Activated CD4-positive, alpha-beta T cell treated with anti-CD3 and anti-CD28 coated beads, Interleukin-2, amount 50 U/mL, for 48 hours (primary cell): Measurements from ENCODE around the gene SEMA4D.
"Not testable (repeated sequence)": the region's sequence is repeated elsewhere in the genome, so short reads cannot be mapped to it uniquely, and the experiment has no call there.

Source experiments
- DNase-seq, 2 experiments: peaks; one replicate each; pipeline ENCODE4 v3.0.0-alpha.2; 2020

Gene SEMA4D

GRCh38 chr9:89480825-89481537 is 16.9 kb downstream of the SEMA4D start:
- DNase-seq: peak in 1 of 2 experiments; percentile 62

DNA sequence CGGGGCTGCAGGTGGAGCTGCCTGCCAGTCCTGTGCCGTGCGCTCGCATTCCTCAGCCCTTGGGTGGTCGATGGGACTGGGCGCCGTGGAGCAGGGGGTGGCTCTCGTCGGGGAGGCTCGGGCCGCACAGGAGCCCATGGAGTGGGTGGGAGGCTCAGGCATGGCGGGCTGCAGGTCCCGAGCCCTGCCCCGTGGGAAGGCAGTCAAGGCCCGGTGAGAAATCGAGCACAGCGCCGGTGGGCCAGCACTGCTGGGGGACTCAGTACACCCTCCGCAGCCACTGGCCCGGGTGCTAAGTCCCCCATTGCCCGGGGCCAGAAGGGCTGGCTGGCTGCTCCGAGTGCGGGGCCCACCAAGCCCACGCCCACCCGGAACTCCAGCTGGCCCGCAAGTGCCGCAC is 17.5 kb downstream of the SEMA4D start:
- DNase-seq: not testable (repeated sequence)

DNA sequence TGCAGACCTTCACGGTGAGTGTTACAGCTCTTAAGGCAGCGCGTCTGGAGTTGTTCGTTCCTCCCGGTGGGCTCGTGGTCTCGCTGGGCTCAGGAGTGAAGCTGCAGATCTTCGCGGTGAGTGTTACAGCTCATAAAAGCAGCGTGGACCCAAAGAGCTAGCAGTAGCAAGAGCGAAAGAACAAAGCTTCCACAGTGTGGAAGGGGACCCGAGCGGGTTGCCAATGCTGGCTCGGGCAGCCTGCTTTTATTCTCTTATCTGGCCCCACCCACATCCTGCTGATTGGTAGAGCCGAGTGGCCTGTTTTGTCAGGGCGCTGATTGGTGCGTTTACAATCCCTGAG is 18.3 kb downstream of the SEMA4D start:
- not testable (repeated sequence) for DNase-seq

DNA sequence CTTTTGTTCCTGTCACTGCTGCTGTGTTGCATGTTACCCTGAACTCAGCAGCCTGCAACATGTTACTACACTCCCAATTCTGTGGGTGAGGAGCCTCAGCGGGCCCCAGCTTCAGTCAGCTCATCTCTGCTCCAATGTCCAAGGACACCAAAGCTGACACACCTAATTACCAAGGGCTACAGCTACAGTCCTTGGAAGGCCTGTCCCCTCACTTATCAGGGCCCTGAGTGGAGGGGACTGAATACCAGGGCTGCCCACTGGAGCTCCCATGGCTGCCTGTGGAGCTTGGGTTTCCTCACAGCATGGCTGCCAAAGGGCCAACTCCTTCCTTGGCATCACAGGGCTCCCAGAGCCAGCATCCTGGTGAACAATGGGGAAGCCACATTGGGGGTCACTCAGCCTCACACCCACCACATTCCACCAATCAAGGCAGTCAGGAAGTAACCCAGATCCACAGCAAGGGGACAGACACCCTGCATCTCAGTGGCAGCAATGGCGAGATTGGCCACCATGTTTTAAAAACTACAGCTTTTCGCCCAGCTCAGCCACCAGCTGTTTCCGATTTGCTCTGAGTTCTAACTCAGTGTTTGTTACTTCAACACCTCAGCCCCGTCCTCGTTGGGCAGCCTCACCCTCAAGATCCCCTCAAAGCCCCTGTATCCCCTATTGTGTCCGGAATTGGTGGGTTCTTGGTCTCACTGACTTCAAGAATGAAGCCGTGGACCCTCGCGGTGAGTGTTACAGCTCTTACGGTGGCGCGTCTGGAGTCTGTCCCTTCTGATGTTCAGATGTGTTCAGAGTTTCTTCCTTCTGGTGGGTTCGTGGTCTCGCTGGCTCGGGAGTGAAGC is 18.9 kb downstream of the SEMA4D start:
- peak in 1 of 2 experiments; percentile 17 for DNase-seq

- DNase-seq: peak; percentile 67 to 77
These were observed 19.9 kb downstream of the SEMA4D start for GRCh38 chr9:89477811-89478630.

- no peak for DNase-seq
These were observed 20.5 kb downstream of the SEMA4D start for GRCh38 chr9:89477384-89477783.

DNA sequence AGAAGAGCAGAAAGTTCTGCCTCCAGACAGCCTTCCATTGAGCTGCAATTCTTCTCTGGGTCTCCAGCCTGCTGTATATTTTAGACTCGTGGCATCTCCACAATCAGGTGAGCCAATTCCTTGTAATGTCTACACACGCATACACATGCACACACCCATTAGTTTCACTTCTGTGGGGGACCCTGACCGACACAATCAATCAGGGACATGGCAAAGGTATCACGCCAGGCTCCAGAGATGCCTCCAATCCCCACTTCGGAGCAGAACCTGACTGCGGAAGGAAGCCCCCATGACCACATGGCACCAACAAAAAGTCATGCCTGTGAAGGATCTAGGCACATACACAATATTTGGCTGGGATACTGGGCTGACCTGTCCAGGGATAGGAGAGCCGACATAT is 21.4 kb downstream of the SEMA4D start:
- no peak for DNase-seq

DNA sequence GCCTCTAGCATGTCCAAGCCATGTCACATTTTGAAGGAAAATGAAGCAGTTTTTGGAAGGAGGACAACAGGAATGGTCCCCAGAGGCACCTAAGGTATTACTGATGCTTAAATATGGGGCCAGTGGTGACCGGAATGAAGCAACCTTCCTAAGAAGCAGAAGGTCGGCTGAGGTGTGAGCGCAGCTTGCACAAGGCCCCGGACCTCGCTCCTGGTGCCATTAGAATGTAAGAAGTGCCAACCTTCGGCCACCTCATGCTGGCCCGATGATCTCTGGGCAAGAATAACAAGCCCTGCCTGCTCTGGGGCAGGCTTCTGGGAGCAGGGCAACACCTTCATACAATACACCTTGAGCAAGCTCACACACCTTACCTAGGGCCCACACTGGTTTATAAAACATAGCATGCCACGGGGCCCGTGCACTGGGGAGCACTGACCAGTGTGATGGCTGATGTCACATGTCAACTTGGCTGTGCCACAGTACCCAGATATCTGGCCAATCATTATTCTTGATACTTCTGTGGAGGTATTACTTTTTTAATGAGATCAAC is 21.9 kb downstream of the SEMA4D start:
- DNase-seq: no peak

GRCh38 chr9:89474939-89475338 is 23.0 kb downstream of the SEMA4D start:
- DNase-seq: no peak

GRCh38 chr9:89473762-89474469 is 24.0 kb downstream of the SEMA4D start:
- no peak for DNase-seq

GRCh38 chr9:89471796-89472320 is 26.1 kb downstream of the SEMA4D start:
- DNase-seq: not testable (repeated sequence)

DNA sequence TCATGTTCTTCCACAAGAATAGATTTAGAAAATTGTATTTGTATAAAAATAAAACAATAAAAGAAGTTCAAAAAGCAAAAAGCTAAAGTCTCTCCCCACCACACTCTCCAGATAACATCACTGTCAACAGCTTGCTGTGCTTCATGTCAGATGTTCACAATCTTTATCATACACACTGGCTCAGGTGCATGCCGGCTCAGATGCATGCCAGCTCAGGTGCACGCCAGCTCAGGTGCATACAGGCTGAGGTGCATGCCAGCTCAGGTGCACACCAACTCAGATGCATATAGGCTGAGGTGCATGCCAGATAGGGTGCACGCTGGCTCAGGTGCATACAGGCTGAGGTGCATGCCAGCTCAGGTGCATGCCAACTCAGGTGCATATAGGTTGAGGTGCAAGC is 26.5 kb downstream of the SEMA4D start:
- DNase-seq: no peak

GRCh38 chr9:89470224-89470839 is 27.6 kb downstream of the SEMA4D start:
- no peak for DNase-seq

GRCh38 chr9:89469003-89469402 is 28.9 kb downstream of the SEMA4D start:
- no peak for DNase-seq

DNA sequence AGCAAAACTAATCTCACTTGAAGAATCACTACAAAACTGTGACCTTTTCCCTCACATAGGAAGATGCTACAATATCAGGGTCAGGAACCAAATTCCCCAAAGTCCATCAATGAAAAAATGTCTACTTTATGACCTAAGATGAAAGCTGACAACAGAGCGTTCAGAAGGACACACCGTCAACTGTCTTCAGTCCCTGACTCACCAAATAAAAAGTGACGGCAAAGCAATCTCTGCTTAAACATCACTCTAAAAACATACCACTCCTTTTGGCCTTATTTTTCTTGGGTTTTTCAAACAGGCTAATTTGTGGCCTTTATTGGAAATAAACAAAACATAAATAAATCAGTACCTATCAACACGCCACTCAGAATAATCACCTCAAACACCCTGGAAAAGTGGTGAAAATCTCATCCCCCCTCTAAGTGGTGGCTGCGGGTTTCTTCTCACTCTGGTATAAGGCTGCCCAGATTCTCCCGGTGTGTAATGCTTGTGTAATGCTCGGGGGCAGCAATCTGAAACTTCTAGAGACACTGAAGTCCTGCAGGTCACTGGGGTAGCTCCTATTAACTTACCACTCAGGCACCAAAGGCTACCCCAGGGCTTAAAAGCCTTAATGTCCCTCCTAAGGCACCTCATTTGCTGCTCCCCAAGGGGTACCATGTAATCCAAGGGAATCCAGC is 29.5 kb downstream of the SEMA4D start:
- DNase-seq: no peak

DNA sequence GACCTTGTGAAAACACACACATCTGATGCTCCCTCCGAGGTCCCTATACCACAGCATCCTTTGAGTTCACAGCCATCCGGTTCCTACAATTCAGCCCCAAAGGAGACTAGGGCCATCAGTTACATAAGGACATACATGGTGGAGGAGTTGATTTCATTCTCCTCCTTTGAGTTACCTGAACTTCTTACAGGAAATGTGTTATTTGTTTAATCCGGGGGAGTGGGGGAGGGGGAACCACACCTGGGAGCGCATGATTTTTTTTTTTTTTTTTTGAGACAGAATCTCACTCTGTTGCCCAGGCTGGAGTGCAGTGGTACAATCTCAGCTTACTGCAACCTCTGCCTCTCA is 30.7 kb downstream of the SEMA4D start:
- no peak for DNase-seq

DNA sequence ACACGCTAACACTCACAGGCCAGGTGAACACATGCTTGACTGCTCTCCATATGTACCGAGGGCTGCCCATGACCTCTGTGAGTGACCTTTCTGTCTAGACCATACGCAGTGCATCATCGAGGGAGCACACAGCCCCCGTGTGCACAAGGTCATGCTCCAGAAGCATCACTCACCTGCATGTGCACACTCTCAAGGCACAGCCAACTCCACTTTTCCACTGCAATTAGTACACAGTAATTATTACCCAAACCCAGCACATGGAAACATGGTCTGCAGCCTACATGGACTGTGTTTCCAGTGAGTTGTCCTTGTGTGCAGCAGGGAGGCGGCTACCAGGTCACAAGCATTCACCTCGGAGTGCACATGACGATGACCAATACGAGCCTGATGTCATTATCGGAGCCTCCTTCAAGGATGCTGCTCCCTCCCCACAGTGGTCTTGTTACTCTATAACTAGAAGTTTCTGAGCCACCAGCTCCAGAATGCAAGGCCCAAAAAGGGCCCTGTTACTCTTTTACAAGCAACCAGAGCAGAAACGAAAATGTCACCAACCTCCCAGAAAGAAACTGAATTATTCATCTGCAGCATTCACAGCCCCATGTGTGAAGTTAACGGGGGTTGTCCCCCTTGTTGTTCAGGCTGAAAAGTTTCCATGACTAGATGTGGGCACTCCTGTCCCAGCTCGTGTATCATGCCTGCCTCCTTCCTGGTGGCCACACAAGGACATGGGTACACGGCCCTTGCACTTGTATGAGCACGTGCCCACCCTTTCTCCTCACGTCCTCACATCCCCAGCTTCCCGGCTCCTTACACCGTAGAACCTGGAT is 31.2 kb downstream of the SEMA4D start:
- DNase-seq: peak in 1 of 2 experiments; percentile 70

DNA sequence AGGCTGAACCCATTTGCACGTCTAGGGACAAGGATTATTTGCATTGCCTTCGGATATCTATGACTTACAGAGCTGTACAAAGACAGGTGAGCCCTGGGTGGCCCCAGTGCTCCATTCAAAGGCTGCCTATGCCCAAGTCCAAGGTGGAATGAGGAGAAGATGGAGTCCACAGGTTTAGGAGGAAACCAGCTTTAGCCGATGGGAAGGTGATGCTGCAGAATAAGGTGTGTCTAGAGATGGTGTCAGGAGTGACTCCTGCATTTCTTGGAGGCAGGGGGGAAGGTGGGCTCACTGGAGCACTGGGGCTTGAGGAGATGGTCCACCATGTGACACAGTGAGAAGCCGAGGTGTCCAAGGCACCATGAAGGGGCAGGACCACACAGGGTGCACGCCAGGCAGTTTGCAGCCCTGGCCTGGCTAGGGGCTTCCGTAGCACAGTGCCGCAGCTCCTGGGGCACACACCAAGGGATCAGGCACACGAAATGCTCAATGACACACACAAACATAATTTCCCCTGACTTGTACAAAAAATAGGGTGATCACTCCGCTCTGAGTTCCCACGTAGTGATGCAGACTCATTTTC is 32.1 kb downstream of the SEMA4D start:
- DNase-seq: no peak

DNA sequence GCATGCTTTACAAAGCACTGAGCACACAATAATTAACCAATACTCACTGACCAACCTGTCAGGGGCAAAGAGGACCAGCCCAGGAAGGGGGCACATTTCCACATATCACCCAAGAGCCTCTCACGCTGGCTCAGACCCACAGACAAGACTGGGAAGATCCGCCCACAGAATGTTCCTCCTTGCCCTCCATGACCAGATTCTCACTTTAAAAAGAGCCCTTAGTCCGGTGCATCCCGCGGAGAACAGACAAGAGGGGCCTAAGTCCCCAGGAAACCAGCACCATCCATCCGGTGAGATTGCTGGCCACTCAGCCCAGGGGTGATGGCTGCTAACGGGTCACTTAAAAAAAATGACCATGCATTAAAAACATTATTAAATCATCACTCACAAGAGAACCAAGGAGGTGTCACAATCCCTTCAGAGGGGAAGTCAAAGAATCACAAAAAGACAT is 32.9 kb downstream of the SEMA4D start:
- no peak for DNase-seq
